OCI-LY7 (cell line): Measurements from ENCODE around the gene TNS3.

Source experiments
- EZH2phosphoT487 ChIP-seq: fragments of 200-600 bp; sonication (generic); IDR thresholded peaks from 2 replicates; pipeline ENCODE4 v1.6.1; 2018; ENCODE audit warnings: low read depth, borderline replicate concordance, mild to moderate bottlenecking, mixed run types, antibody characterized with exemption, low read length, moderate library complexity, mixed read lengths
- TF ChIP-seq, protein P1 (sequence below): fragments of 200-600 bp; sonication (generic); conservative IDR thresholded peaks from 2 replicates; pipeline ENCODE4 v1.5.1; 2014; ENCODE audit warnings: mild to moderate bottlenecking, antibody characterized with exemption, low read length, moderate library complexity, mixed read lengths

DNA sequence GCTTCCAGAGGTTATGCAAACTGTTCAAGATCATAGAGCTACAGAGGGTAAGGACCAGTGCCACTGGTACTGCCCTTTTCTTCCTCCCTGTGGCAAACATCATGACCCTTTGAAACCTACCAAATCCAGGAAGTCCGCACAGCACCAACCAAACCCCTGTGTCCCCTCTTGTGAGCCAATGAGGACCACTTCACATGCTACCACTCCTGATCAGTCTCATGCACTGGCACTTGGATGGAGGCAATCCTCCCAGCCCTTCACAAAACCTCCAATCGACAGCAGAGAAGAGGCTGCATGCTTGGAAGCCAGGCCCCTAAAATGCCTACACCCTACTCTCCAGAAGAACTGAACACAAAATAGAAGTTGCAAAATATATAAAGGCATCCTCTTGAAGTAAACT is 248.0 kb downstream of the TNS3 start:
- TF ChIP-seq, protein P1, sequence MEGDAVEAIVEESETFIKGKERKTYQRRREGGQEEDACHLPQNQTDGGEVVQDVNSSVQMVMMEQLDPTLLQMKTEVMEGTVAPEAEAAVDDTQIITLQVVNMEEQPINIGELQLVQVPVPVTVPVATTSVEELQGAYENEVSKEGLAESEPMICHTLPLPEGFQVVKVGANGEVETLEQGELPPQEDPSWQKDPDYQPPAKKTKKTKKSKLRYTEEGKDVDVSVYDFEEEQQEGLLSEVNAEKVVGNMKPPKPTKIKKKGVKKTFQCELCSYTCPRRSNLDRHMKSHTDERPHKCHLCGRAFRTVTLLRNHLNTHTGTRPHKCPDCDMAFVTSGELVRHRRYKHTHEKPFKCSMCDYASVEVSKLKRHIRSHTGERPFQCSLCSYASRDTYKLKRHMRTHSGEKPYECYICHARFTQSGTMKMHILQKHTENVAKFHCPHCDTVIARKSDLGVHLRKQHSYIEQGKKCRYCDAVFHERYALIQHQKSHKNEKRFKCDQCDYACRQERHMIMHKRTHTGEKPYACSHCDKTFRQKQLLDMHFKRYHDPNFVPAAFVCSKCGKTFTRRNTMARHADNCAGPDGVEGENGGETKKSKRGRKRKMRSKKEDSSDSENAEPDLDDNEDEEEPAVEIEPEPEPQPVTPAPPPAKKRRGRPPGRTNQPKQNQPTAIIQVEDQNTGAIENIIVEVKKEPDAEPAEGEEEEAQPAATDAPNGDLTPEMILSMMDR: no peak
- no peak for TF ChIP-seq EZH2phosphoT487
